Measurements from ENCODE around the gene CUL7. TPM values are rescaled to one million over a fixed set of nuclear protein-coding genes. Genes with fewer than 3 reads are reported as not detected.

Gene CUL7
- total RNA-seq (2021; fragmentation: NEBNext Ultra II Directional; extraction: Animal tissue kit (Norgen Biotek cat#: 25700)) (10.8 and 11.4 TPM in 2 replicates), polyA plus RNA-seq (2011; rRNA removed) (15.0 and 19.1 TPM in 2 replicates), polyA minus RNA-seq (2011; rRNA and poly(A)+ RNA removed) (25.3 and 26.4 TPM in 2 replicates)
- 20.6 TPM for polyA plus RNA-seq (2011; cell fraction: cytosol; rRNA removed)
- 75.9 TPM for polyA plus RNA-seq (2011; cell fraction: nucleus; rRNA removed)
- 11.1 to 16.5 TPM (median 14.8 TPM) in 4 replicates for polyA plus RNA-seq (2012, experiment 1 of 2)
- polyA plus RNA-seq (2012, experiment 2 of 2), result 11.6 TPM
- 6.7 TPM for polyA plus RNA-seq (2013, experiment 1 of 2)
- polyA plus RNA-seq (2013, experiment 2 of 2), result 6.2 TPM
- 11.2 TPM for polyA minus RNA-seq (2011; cell fraction: cytosol; rRNA and poly(A)+ RNA removed)
- 24.7 TPM for polyA minus RNA-seq (2011; cell fraction: nucleus; rRNA and poly(A)+ RNA removed)
- long read RNA-seq, experiment 1, partial matches to known transcripts, result 8 of 8 reads
- long read RNA-seq, experiment 1, other reads (novel, unspliced or antisense), result 0 of 8 reads
- long read RNA-seq, experiment 2, result 0 reads

DNA sequence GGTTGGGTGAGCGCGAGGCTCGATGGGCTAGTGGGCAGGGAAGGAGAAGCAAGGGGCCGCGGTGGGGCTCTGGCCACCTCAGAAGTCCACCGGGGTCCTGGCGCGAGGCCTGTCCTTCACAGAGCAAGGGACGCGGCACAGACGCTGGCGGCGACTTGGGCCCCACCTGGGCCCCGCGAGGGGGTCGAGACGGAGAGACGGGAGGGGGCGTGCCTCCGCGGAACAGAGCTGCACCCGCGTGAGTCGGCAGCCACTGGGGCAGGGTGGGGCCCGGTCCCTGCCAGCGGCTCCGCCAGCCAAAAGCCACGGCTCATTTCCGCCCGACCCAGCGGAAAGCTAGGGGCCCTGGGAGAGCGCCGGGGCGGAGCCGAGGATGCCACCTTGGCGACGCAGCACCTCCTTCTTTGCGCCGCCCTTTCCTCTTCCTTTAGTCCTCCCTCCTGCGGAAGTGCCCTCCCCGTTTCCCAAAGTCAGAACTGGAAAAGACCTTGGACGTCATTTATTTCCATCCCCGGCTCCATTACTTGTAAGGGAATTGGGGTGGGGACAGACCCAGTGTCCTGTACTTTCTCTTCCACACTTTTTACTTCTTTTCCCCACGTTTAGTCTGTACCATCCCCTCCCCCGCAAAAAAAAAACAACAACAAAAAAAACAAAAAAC, at the start of gene CUL7:
Gene CUL7, minus strand, starts transcription at position 307 of the 661 bp plus-strand sequence. CDS start 1,063 bp downstream, outside the sequence.
- 3 to 100% methylated on average over 1 to 37 of the region's 45 CpGs for WGBS, 2 experiments (ENCODE audit: extremely low coverage in 1 of 2, insufficient coverage in 1 of 2, insufficient read length in 1 of 2, insufficient replicate concordance in 2 of 2, low coverage in 1 of 2, low lambda C conversion rate in 2 of 2, missing lambda C conversion rate in 1 of 2)
- Histone ChIP-seq H3K18ac (ENCODE audit: extremely low read depth, low read length) (peak within 1 kb of the TSS; percentile 96), H3K4ac (replicated peaks; ENCODE audit: insufficient read length, low read depth, low read length) (peak within 1 kb of the TSS; percentile 85), H3K23ac (ENCODE audit: insufficient read length) (no peak within 1 kb of the TSS), H3K23me2 (ENCODE audit: low read depth, low read length) (peaks cover 10% of the 10 kb centered on the region), H3K9me3 (ENCODE audit: insufficient read depth in 2 of 2, low read depth in 1 of 2, low read length in 1 of 2) (no peaks in the 10 kb centered on the region), H4K91ac (replicated peaks; ENCODE audit: insufficient read length, low read length) (peak within 1 kb of the TSS; percentile 58), H3K4me1 (replicated peaks in 1 of 4; ENCODE audit: control insufficient read depth in 3 of 4, insufficient read depth in 4 of 4, low read length in 3 of 4) (peaks cover 4 to 15% (median 7%) of the 10 kb centered on the region in 4 experiments; a peak in 6 of 7 replicates), H3K27me3 (replicated peaks in 1 of 4; ENCODE audit: control insufficient read depth in 3 of 4, extremely low read depth in 1 of 4, insufficient read depth in 3 of 4, low read length in 3 of 4) (no peaks in the 10 kb centered on the region), H2BK20ac (ENCODE audit: low read length) (no peak within 1 kb of the TSS), H3K4me3 (ENCODE audit: extremely low read depth in 1 of 4, insufficient read depth in 2 of 4, low read depth in 3 of 4, low read length in 4 of 4) (peak within 1 kb of the TSS; percentile 72 to 91 (median 78)), H4K5ac (ENCODE audit: insufficient read length, low read depth, low read length) (peak within 1 kb of the TSS; percentile 87), H2BK12ac (ENCODE audit: low read depth, low read length) (peak within 1 kb of the TSS; percentile 46; the same call in 1 of the 2 replicates), H2AK5ac (ENCODE audit: low read depth, low read length) (no peak within 1 kb of the TSS), H3K14ac (ENCODE audit: insufficient read length) (no peak within 1 kb of the TSS), H3K9ac (replicated peaks in 1 of 4; ENCODE audit: extremely low read depth in 1 of 4, low read depth in 3 of 4, low read length in 3 of 4) (peak within 1 kb of the TSS; percentile 80 to 88 (median 82)), H3K27ac (ENCODE audit: low read depth, low read length) (peak within 1 kb of the TSS; percentile 87), H2BK120ac (replicated peaks; ENCODE audit: low read depth, low read length) (no peak within 1 kb of the TSS), H3K4me2 (ENCODE audit: insufficient read depth in 1 of 2, low read depth in 2 of 2, low read length in 2 of 2) (peak within 1 kb of the TSS; percentile 83 to 97), H3K56ac (replicated peaks; ENCODE audit: insufficient read length, low read depth, low read length) (peak within 1 kb of the TSS; percentile 43), H2BK5ac (ENCODE audit: low read depth, low read length) (peak within 1 kb of the TSS; percentile 92), H4K8ac (ENCODE audit: extremely low read depth, insufficient read depth, low read length) (peak within 1 kb of the TSS; percentile 90), H3K36me3 (ENCODE audit: control insufficient read depth in 2 of 4, insufficient read depth in 4 of 4, low read length in 3 of 4) (peaks cover 5 to 27% (median 20%) of the 10 kb centered on the region in 4 experiments; a peak in 7 of 8 replicates), H2AFZ (ENCODE audit: low read length) (peak within 1 kb of the TSS; percentile 36; the same call in 1 of the 2 replicates), H4K20me1 (replicated peaks in 1 of 2; ENCODE audit: control insufficient read depth in 1 of 2, insufficient read depth in 2 of 2, low read length in 2 of 2) (no peaks in the 10 kb centered on the region), H3K79me2 (ENCODE audit: control insufficient read depth in 1 of 2, insufficient read depth in 2 of 2, low read length in 2 of 2) (peaks cover 4 to 12% of the 10 kb centered on the region in 2 experiments; a peak in 3 of 4 replicates), H2BK15ac (ENCODE audit: low read length) (no peak within 1 kb of the TSS), H3K79me1 (ENCODE audit: low read depth, low read length) (peaks cover 14% of the 10 kb centered on the region)
- FAIRE-seq, result no peak
- ChIA-PET CTCF (ENCODE audit: partially characterized antibody) (interaction anchor here (0.6 to 3.0 kb wide), 7 partner anchors 12 to 496 kb away, joined by 3 to 18 read pairs (median 3); no protein-coding TSS in a partner anchor), POLR2A (ENCODE audit: partially characterized antibody) (interaction anchor here (0.6 to 29.7 kb wide), 24 partner anchors 8 to 1192 kb away, joined by 3 to 584 read pairs (median 5); partner anchors contain the start of genes CNPY3, CRIP3, KLHDC3 and MEA1)
- peak; percentile 73 to 88 for DNase-seq (ENCODE audit: low read depth in 1 of 2, low spot score in 2 of 2)
- TF ChIP-seq KDM5A (IDR thresholded peaks at IDR 0.05; ENCODE audit: low read length) (no peak), TAF1 (IDR thresholded peaks at IDR 0.05; ENCODE audit: low read depth, low read length) (peak; percentile 70), BRCA1 (IDR thresholded peaks at IDR 0.05; ENCODE audit: low read depth, low read length) (no peak), SAP30 (IDR thresholded peaks at IDR 0.05; ENCODE audit: insufficient read depth, insufficient replicate concordance, low read length) (no peak), CHD1 (IDR thresholded peaks at IDR 0.05; ENCODE audit: low read depth, low read length) (no peak), SP1 (IDR thresholded peaks at IDR 0.05; ENCODE audit: low read depth, low read length) (no peak), MAFK (IDR thresholded peaks at IDR 0.05; ENCODE audit: low read depth, low read length) (no peak), NRF1 (IDR thresholded peaks at IDR 0.05; ENCODE audit: low read depth, low read length) (no peak; the same call in 1 of the 2 replicates), EP300 (IDR thresholded peaks at IDR 0.05; ENCODE audit: borderline replicate concordance in 1 of 2, low read depth in 2 of 2, low read length in 2 of 2) (no peak), BCL11A (IDR thresholded peaks at IDR 0.05; ENCODE audit: low read depth in 2 of 2, low read length in 2 of 2) (no peak)
